Measurements from ENCODE around the gene NKD2. TPM values are rescaled to one million over a fixed set of nuclear protein-coding genes. Genes with fewer than 3 reads are reported as not detected.

The NKD2 gene
- total and polyA plus RNA-seq, 9 of the 15 experiments (the other 6 are each of a cell fraction or from before 2014, with no cell fraction given): 0.09 to 0.64 (median 0.27) TPM; not detected in 5

DNA sequence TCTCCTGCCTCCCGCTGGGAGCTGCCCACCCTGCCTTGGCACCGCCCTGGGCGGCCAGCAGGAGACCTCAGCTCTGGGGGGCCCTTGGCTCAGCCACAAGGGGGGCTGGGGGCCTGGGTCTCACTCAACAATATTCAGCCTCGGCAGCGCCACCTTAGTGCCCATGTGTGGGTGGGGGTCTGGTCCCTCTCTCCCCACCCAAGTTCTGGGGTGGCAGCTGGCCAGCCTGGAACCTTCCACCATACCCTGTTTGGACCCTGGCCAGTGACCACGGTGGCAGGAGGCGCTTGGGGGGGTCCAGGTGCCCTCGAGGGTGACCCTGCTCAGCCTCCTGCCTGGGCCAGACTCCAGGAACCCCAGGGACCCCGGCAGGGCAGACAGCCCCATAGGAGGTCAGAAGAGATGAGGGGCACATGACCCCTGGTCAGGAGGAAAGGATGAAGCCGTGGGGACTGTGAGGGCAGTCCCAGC is 22.2 kb downstream of the NKD2 start (continued):
- TF ChIP-seq, protein P1, sequence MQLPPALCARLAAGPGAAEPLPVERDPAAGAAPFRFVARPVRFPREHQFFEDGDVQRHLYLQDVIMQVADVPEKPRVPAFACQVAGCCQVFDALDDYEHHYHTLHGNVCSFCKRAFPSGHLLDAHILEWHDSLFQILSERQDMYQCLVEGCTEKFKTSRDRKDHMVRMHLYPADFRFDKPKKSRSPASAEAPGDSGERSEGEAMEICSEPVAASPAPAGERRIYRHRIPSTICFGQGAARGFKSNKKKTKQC (CRISPR knock-in tag; IDR thresholded peaks at IDR 0.05): no peak

- no peak overlapping the region for H2AFZ ChIP-seq (ENCODE audit: low read depth, low read length)
- no peak overlapping the region for H3K27ac ChIP-seq (ENCODE audit: extremely low read depth, low read depth, low read length)
- peaks cover 32 to 79% of the 10 kb centered on the region in 2 experiments; a peak in 4 of 5 replicates for H3K27me3 ChIP-seq (ENCODE audit: control insufficient read depth in 2 of 2, insufficient read depth in 2 of 2, low read length in 2 of 2)
- intact Hi-C loops (cut with micrococcal nuclease): no loop called here
- in situ Hi-C loops (cut with MboI): no loop called here
- H3K79me2 ChIP-seq (ENCODE audit: control insufficient read depth, insufficient read depth, low read length): no peaks in the 10 kb centered on the region
- no TSS peak for BruUV-seq (replicated peaks)
- H3K4me2 ChIP-seq (ENCODE audit: insufficient read depth, low read length): no peak overlapping the region
- ChIA-PET POLR2A (interaction anchor here (0.7 to 1.1 kb wide), 4 partner anchors 18 to 63 kb away, joined by 3 to 4 read pairs (median 3); no protein-coding TSS in a partner anchor), CTCF (ENCODE audit: low intra/inter-chr PET ratio) (no interaction called here)
- FAIRE-seq: no peak
- H3K36me3 ChIP-seq (ENCODE audit: control insufficient read depth, insufficient read depth, low read length): no peaks in the 10 kb centered on the region
- peaks cover 15% of the 10 kb centered on the region for H4K20me1 ChIP-seq (replicated peaks; ENCODE audit: control insufficient read depth, insufficient read depth, low read length)
- no peaks in the 10 kb centered on the region for H3K9me1 ChIP-seq (ENCODE audit: control insufficient read depth, insufficient read depth, low read length)
- no peak overlapping the region for H3K9ac ChIP-seq (ENCODE audit: insufficient read depth in 1 of 2, low read depth in 2 of 2, low read length in 2 of 2)
- H3K4me3 ChIP-seq: no peak overlapping the region
- 3% methylated on average over 17 of the region's 19 CpGs for WGBS (ENCODE audit: insufficient coverage, low coverage, missing lambda C conversion rate)
- peaks cover 0 to 14% of the 10 kb centered on the region in 2 experiments; a peak in 2 of 5 replicates for H3K4me1 ChIP-seq (replicated peaks in 1 of 2; ENCODE audit: control insufficient read depth in 2 of 2, insufficient read depth in 2 of 2, low read length in 2 of 2)
- no peak for ATAC-seq
- no peak for DNase-seq (ENCODE audit: extremely low read depth in 1 of 4, low spot score in 3 of 4)
- no peaks in the 10 kb centered on the region for H3K9me3 ChIP-seq (replicated peaks; ENCODE audit: control insufficient read depth, insufficient read depth, low read depth, low read length)
- TF ChIP-seq CHCHD3 (CRISPR knock-in tag; IDR thresholded peaks at IDR 0.05) (no peak), NCOA6 (IDR thresholded peaks at IDR 0.05) (no peak), ZNF146 (CRISPR knock-in tag; IDR thresholded peaks at IDR 0.05; ENCODE audit: unreplicated experiment) (no peak), NFATC3 (IDR thresholded peaks at IDR 0.05) (no peak), DEAF1 (CRISPR knock-in tag; IDR thresholded peaks at IDR 0.05) (no peak), ZNF316 (IDR thresholded peaks at IDR 0.05) (no peak), TCF7L2 (IDR thresholded peaks at IDR 0.05; ENCODE audit: low read depth, low read length) (no peak), RBM25 (IDR thresholded peaks at IDR 0.05; ENCODE audit: low read depth, low read length, severe bottlenecking) (no peak), HOXB6 (CRISPR knock-in tag; IDR thresholded peaks at IDR 0.05; ENCODE audit: borderline replicate concordance) (no peak)
- TF ChIP-seq, protein P2, sequence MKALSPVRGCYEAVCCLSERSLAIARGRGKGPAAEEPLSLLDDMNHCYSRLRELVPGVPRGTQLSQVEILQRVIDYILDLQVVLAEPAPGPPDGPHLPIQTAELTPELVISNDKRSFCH (CRISPR knock-in tag; IDR thresholded peaks at IDR 0.05): no peak
- TF ChIP-seq, protein P2 (tag; IDR thresholded peaks at IDR 0.05): no peak
- TF ChIP-seq, protein P3, sequence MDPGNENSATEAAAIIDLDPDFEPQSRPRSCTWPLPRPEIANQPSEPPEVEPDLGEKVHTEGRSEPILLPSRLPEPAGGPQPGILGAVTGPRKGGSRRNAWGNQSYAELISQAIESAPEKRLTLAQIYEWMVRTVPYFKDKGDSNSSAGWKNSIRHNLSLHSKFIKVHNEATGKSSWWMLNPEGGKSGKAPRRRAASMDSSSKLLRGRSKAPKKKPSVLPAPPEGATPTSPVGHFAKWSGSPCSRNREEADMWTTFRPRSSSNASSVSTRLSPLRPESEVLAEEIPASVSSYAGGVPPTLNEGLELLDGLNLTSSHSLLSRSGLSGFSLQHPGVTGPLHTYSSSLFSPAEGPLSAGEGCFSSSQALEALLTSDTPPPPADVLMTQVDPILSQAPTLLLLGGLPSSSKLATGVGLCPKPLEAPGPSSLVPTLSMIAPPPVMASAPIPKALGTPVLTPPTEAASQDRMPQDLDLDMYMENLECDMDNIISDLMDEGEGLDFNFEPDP (CRISPR knock-in tag; IDR thresholded peaks at IDR 0.05): no peak
- TF ChIP-seq, protein P4, sequence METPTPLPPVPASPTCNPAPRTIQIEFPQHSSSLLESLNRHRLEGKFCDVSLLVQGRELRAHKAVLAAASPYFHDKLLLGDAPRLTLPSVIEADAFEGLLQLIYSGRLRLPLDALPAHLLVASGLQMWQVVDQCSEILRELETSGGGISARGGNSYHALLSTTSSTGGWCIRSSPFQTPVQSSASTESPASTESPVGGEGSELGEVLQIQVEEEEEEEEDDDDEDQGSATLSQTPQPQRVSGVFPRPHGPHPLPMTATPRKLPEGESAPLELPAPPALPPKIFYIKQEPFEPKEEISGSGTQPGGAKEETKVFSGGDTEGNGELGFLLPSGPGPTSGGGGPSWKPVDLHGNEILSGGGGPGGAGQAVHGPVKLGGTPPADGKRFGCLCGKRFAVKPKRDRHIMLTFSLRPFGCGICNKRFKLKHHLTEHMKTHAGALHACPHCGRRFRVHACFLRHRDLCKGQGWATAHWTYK (CRISPR knock-in tag; IDR thresholded peaks at IDR 0.05): no peak
Observed at GRCh38 chr5:1031306-1031959, 22.8 kb downstream of the NKD2 start.

All from K562 (cell line).